ENCODE measurements around the gene SMCHD1.

DNA sequence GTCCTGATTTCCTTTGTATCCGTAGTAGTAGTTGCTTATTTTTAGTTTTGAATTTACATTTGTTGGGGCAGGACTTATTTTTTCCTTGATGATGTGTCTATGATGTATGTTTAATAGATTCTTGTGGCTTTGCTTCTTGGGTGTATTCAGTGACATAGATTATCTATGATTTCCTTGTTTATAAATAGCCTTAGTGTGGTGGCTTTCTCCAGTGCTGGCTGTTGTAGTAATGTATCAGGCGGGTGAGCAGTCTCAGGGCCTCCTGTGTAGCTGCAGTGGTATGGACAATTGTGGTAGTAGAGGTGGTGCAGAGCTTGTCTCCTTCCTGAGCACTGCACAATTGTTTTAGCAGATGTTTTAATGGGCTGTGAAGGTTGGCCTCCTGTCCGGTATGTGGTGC lies 60.5 kb downstream of the SMCHD1 start:
- TF ChIP-seq POLR2A (IDR thresholded peaks at IDR 0.05): no peak
- TF ChIP-seq, protein P1, sequence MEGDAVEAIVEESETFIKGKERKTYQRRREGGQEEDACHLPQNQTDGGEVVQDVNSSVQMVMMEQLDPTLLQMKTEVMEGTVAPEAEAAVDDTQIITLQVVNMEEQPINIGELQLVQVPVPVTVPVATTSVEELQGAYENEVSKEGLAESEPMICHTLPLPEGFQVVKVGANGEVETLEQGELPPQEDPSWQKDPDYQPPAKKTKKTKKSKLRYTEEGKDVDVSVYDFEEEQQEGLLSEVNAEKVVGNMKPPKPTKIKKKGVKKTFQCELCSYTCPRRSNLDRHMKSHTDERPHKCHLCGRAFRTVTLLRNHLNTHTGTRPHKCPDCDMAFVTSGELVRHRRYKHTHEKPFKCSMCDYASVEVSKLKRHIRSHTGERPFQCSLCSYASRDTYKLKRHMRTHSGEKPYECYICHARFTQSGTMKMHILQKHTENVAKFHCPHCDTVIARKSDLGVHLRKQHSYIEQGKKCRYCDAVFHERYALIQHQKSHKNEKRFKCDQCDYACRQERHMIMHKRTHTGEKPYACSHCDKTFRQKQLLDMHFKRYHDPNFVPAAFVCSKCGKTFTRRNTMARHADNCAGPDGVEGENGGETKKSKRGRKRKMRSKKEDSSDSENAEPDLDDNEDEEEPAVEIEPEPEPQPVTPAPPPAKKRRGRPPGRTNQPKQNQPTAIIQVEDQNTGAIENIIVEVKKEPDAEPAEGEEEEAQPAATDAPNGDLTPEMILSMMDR (IDR thresholded peaks at IDR 0.05): no peak
- TF ChIP-seq POLR2AphosphoS5 (IDR thresholded peaks at IDR 0.05): no peak

Measured in breast epithelium (tissue), 3 donors.